HepG2 (cell line): ENCODE measurements around the gene DNMT3A. TPM values are rescaled to one million over a fixed set of nuclear protein-coding genes. Genes with fewer than 3 reads are reported as not detected.

Source experiments
- NFYC ChIP-seq: IDR thresholded peaks from 2 replicates; pipeline ENCODE4 v1.6.1; 2016; ENCODE audit warnings: missing genetic modification reagents, missing compliant biosample characterization
- ZBTB21 ChIP-seq: sonication (generic); formaldehyde crosslinking; IDR thresholded peaks from 2 replicates; pipeline ENCODE4 v1.4.0; 2020; ENCODE audit warnings: missing genetic modification reagents
- ZNF672 ChIP-seq: sonication (generic); formaldehyde crosslinking; IDR thresholded peaks from 2 replicates; pipeline ENCODE4 v1.8.1; 2022; ENCODE audit warnings: missing genetic modification reagents
- ZNF7 ChIP-seq: IDR thresholded peaks from 2 replicates; pipeline ENCODE4 v1.6.1; 2016; ENCODE audit warnings: missing biosample characterization, missing genetic modification reagents
- polyA plus RNA-seq, 8 experiments: library from polyadenylated mRNA; depleted of rRNA in 3 of 8; stranded (reverse) in 7 of 8; unstranded in 1 of 8; fragments of >200 nt; fragmentation: Illumina TruSeq in 4 of 8; extraction: Trizol in 4 of 8; gene quantifications; 2 replicates each; pipeline versions ENCODE4 v1.2.1 to v1.2.3, GENCODE V29; 2011 to 2016; ENCODE audit warnings: low read depth in 4 of 8, missing spikeins in 1 of 8, mixed read lengths in 1 of 8; ENCODE audit not compliant: insufficient read depth in 1 of 8
- total RNA-seq, 5 experiments: library from RNA; depleted of rRNA; stranded (reverse); fragments of >200 nt; fragmentation: Illumina TruSeq; extraction: Trizol; gene quantifications; 2 replicates each; pipeline ENCODE4 v1.2.3, GENCODE V29; 2016; ENCODE audit warnings: low read depth in 1 of 5
- TF ChIP-seq, protein P1 (sequence below), 2 experiments: sonication (generic) in 1 of 2; formaldehyde crosslinking in 1 of 2; IDR thresholded peaks; 2 replicates each; pipeline versions ENCODE4 v1.6.1 to v1.9.0; 2014 to 2022; ENCODE audit warnings: antibody characterized with exemption in 1 of 2, borderline replicate concordance in 1 of 2, inconsistent platforms in 1 of 2, low read depth in 1 of 2, missing genetic modification reagents in 1 of 2
- TF ChIP-seq, protein P2 (sequence below): sonication (generic); formaldehyde crosslinking; IDR thresholded peaks from 2 replicates; pipeline ENCODE4 v1.9.0; 2022; ENCODE audit warnings: missing genetic modification reagents, mild to moderate bottlenecking, borderline replicate concordance
- TF ChIP-seq, protein P3 (sequence below): sonication (generic); formaldehyde crosslinking; IDR thresholded peaks from 2 replicates; pipeline ENCODE4 v1.5.0; 2020; ENCODE audit warnings: mild to moderate bottlenecking, missing genetic modification reagents
- TF ChIP-seq, protein P4 (sequence below): sonication (generic); formaldehyde crosslinking; IDR thresholded peaks from 2 replicates; pipeline ENCODE4 v1.5.1; 2020; ENCODE audit warnings: missing genetic modification reagents, mild to moderate bottlenecking, borderline replicate concordance
- TF ChIP-seq, protein P5 (sequence below), 2 experiments: sonication (generic) in 1 of 2; formaldehyde crosslinking in 1 of 2; IDR thresholded peaks; 2 replicates each; pipeline versions ENCODE4 v1.5.1 to v1.6.1; 2011 to 2020; ENCODE audit warnings: borderline replicate concordance in 1 of 2, low read depth in 1 of 2, low read length in 1 of 2, mild to moderate bottlenecking in 1 of 2, missing genetic modification reagents in 1 of 2, moderate library complexity in 1 of 2

DNMT3A gene
- total and polyA plus RNA-seq, 2 of the 13 experiments (the other 11 are each of a cell fraction or from before 2014, with no cell fraction given), result 14.7 to 29.1 TPM

DNA sequence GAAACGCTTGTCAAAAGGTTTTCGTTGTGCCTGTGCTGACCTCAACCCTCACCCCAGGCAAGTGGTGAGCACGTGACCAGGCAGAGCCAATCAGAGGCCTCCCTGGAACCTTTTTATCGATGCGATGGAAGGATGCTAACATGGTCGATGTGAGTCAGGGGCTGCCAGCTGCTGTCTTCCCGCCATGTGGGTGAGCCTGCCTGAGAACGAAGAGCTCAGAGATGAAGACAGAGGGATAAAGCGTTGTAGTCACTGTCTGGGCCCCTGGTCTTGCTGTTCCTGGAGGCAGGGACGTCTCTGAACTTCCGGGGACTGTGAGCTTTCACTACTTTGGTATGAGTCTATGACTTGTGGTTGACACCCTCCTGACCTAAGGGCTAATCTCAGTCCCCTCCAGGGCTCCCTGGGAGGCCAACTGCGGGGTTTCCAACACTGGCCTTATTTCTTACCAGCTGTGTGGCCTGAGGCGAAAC is 18.6 kb downstream of the DNMT3A start (continued):
- TF ChIP-seq, protein P1, sequence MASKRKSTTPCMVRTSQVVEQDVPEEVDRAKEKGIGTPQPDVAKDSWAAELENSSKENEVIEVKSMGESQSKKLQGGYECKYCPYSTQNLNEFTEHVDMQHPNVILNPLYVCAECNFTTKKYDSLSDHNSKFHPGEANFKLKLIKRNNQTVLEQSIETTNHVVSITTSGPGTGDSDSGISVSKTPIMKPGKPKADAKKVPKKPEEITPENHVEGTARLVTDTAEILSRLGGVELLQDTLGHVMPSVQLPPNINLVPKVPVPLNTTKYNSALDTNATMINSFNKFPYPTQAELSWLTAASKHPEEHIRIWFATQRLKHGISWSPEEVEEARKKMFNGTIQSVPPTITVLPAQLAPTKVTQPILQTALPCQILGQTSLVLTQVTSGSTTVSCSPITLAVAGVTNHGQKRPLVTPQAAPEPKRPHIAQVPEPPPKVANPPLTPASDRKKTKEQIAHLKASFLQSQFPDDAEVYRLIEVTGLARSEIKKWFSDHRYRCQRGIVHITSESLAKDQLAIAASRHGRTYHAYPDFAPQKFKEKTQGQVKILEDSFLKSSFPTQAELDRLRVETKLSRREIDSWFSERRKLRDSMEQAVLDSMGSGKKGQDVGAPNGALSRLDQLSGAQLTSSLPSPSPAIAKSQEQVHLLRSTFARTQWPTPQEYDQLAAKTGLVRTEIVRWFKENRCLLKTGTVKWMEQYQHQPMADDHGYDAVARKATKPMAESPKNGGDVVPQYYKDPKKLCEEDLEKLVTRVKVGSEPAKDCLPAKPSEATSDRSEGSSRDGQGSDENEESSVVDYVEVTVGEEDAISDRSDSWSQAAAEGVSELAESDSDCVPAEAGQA (IDR thresholded peaks at IDR 0.05; ENCODE audit: low read depth), result no peak
- TF ChIP-seq, protein P1 (CRISPR knock-in tag; IDR thresholded peaks at IDR 0.05; ENCODE audit: borderline replicate concordance), result no peak
- TF ChIP-seq ZNF7 (CRISPR knock-in tag) (no peak), NFYC (CRISPR knock-in tag) (peak; percentile 61), ZBTB21 (CRISPR knock-in tag) (no peak), ZNF672 (no peak)
- TF ChIP-seq, protein P2, sequence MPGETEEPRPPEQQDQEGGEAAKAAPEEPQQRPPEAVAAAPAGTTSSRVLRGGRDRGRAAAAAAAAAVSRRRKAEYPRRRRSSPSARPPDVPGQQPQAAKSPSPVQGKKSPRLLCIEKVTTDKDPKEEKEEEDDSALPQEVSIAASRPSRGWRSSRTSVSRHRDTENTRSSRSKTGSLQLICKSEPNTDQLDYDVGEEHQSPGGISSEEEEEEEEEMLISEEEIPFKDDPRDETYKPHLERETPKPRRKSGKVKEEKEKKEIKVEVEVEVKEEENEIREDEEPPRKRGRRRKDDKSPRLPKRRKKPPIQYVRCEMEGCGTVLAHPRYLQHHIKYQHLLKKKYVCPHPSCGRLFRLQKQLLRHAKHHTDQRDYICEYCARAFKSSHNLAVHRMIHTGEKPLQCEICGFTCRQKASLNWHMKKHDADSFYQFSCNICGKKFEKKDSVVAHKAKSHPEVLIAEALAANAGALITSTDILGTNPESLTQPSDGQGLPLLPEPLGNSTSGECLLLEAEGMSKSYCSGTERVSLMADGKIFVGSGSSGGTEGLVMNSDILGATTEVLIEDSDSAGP (CRISPR knock-in tag), result no peak
- TF ChIP-seq, protein P3, sequence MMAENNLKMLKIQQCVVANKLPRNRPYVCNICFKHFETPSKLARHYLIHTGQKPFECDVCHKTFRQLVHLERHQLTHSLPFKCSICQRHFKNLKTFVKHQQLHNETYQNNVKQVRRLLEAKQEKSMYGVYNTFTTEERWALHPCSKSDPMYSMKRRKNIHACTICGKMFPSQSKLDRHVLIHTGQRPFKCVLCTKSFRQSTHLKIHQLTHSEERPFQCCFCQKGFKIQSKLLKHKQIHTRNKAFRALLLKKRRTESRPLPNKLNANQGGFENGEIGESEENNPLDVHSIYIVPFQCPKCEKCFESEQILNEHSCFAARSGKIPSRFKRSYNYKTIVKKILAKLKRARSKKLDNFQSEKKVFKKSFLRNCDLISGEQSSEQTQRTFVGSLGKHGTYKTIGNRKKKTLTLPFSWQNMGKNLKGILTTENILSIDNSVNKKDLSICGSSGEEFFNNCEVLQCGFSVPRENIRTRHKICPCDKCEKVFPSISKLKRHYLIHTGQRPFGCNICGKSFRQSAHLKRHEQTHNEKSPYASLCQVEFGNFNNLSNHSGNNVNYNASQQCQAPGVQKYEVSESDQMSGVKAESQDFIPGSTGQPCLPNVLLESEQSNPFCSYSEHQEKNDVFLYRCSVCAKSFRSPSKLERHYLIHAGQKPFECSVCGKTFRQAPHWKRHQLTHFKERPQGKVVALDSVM (CRISPR knock-in tag), result no peak
- TF ChIP-seq, protein P4, sequence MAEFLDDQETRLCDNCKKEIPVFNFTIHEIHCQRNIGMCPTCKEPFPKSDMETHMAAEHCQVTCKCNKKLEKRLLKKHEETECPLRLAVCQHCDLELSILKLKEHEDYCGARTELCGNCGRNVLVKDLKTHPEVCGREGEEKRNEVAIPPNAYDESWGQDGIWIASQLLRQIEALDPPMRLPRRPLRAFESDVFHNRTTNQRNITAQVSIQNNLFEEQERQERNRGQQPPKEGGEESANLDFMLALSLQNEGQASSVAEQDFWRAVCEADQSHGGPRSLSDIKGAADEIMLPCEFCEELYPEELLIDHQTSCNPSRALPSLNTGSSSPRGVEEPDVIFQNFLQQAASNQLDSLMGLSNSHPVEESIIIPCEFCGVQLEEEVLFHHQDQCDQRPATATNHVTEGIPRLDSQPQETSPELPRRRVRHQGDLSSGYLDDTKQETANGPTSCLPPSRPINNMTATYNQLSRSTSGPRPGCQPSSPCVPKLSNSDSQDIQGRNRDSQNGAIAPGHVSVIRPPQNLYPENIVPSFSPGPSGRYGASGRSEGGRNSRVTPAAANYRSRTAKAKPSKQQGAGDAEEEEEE, result no peak
- TF ChIP-seq, protein P5, sequence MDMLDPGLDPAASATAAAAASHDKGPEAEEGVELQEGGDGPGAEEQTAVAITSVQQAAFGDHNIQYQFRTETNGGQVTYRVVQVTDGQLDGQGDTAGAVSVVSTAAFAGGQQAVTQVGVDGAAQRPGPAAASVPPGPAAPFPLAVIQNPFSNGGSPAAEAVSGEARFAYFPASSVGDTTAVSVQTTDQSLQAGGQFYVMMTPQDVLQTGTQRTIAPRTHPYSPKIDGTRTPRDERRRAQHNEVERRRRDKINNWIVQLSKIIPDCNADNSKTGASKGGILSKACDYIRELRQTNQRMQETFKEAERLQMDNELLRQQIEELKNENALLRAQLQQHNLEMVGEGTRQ (IDR thresholded peaks at IDR 0.05; ENCODE audit: low read depth, low read length), result no peak
- TF ChIP-seq, protein P5 (CRISPR knock-in tag; IDR thresholded peaks at IDR 0.05; ENCODE audit: borderline replicate concordance), result peak; percentile 28; the same call in 1 of the 2 replicates
